SK-N-MC (cell line): ENCODE measurements around the gene ANXA2R.
A peak's percentile ranks its signal among the peaks of the same experiment; 100 is the strongest.
"Not testable (repeated sequence)": the region's sequence is repeated elsewhere in the genome, so short reads cannot be mapped to it uniquely, and the experiment has no call there.

Experiments used
- DNase-seq: peaks from one replicate; pipeline ENCODE4 v3.0.0-alpha.2; 2011; ENCODE audit warnings: low read depth, low spot score
- H3K27ac ChIP-seq: fragments of 200-600 bp; sonication (generic); 2 replicates; pipeline ENCODE4 v1.5.1; 2016; ENCODE audit warnings: mixed run types
- H3K36me3 ChIP-seq: fragments of 200-600 bp; sonication (generic); 2 replicates; pipeline ENCODE4 v1.6.1; 2017; ENCODE audit warnings: antibody characterized with exemption, low read length, mixed read lengths; ENCODE audit not compliant: insufficient read depth
- H3K4me3 ChIP-seq: fragments of 200-600 bp; sonication (generic); 2 replicates; pipeline ENCODE4 v1.5.1; 2016
- H3K9ac ChIP-seq: fragments of 200-600 bp; sonication (generic); 2 replicates; pipeline ENCODE4 v1.8.0; 2017; ENCODE audit warnings: mixed run types, mixed read lengths; ENCODE audit not compliant: insufficient read length
- H3K9me3 ChIP-seq: fragments of 200-600 bp; sonication (generic); 2 replicates; pipeline ENCODE4 v1.6.1; 2017; ENCODE audit warnings: low read depth, mild to moderate bottlenecking, antibody characterized with exemption, low read length, moderate library complexity, mixed read lengths
- EZH2 ChIP-seq: fragments of 200-600 bp; sonication (generic); IDR thresholded peaks from one replicate; pipeline ENCODE4 v1.6.1; 2017; ENCODE audit warnings: antibody characterized with exemption
- FOXP2 ChIP-seq: optimal IDR thresholded peaks from 2 replicates; pipeline ENCODE3; 2011; ENCODE audit warnings: mild to moderate bottlenecking, moderate library complexity; ENCODE audit not compliant: insufficient read depth; ENCODE audit errors: extremely low read length, control extremely low read depth
- POLR2AphosphoS5 ChIP-seq: IDR thresholded peaks from 2 replicates; pipeline ENCODE4 v1.6.1; 2012; ENCODE audit warnings: mild to moderate bottlenecking, low read depth, low read length, borderline replicate concordance

Gene ANXA2R

GRCh38 chr5:43063721-43064171 lies 23.6 kb upstream of the ANXA2R start:
- TF ChIP-seq FOXP2 (no peak), EZH2 (no peak), POLR2AphosphoS5 (no peak)
- no peaks in the 10 kb centered on the region for H3K9me3 ChIP-seq
- no peak overlapping the region for H3K9ac ChIP-seq
- no peak for DNase-seq
- H3K27ac ChIP-seq, result 0 out of 2 replicates have a peak overlapping the region, but pooled peaks have one; percentile 38
- H3K4me3 ChIP-seq, result no peak overlapping the region
- no peaks in the 10 kb centered on the region for H3K36me3 ChIP-seq

DNA sequence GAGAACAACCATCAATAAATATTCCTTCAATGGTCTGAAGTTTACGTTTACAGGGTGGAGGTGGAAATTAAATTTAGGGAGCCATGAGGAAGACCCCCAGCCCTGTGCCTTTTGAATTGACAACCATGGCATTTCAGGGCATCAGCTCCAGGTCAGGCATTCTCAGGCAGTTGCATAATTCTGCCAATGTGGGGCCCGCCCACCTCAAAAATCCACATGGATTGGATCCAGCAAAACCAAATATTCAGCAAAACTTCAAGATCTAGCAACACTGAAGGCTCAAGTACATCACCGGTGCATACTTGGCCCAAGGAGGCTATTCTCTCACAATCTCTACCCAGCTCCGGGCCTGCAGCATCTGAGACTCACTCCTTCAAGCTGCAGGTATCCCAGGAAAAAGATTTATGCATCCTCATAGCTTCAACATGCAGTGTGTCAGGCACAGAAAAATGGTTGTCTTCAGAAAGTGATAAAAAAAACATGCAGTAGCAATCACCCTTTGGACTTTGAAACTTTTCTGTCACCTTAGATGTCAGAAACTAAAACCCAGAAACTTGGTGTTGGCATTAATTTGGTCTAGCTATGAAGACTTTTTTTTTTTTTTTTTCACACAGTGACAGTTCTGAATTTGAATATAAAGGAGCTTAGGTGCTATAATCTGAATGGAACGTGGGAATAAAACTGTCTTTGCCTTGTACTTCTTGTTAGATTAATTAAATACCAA lies 21.4 kb upstream of the ANXA2R start:
- no peak for DNase-seq
- H3K9ac ChIP-seq, result no peak overlapping the region
- no peaks in the 10 kb centered on the region for H3K9me3 ChIP-seq
- H3K27ac ChIP-seq, result no peak overlapping the region
- TF ChIP-seq EZH2 (no peak), POLR2AphosphoS5 (no peak), FOXP2 (no peak)
- no peaks in the 10 kb centered on the region for H3K36me3 ChIP-seq
- H3K4me3 ChIP-seq, result no peak overlapping the region

- DNase-seq, H3K27ac ChIP-seq, H3K9me3 ChIP-seq, H3K36me3 ChIP-seq, H3K4me3 ChIP-seq, H3K9ac ChIP-seq: not testable (repeated sequence)
Observed at GRCh38 chr5:43060020-43060419, 19.9 kb upstream of the ANXA2R start.

GRCh38 chr5:43055098-43055497 lies 15.0 kb upstream of the ANXA2R start:
- H3K27ac ChIP-seq, DNase-seq, H3K9ac ChIP-seq, H3K4me3 ChIP-seq, H3K36me3 ChIP-seq, H3K9me3 ChIP-seq: not testable (repeated sequence)

DNA sequence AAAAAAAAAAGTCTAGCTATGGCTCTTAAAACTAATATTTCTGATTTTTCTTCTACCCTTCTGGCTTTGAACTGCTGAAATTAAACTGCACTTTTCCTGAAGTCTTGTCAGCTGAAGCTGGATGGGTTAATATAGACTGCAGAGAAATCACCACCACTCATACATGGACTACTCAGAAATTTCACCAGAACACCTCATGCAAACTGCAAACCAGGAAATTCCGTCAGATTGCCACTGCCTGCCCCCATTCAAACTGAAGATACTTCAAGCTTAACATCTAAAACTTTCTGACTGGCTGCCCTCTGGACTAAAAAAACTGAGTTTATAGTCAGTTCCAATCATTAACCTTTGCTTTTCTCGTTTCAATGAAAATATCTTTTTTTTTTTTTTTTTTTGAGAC lies 11.6 kb upstream of the ANXA2R start:
- Histone ChIP-seq H3K4me3 (no peak overlapping the region), H3K36me3 (no peaks in the 10 kb centered on the region), H3K27ac (no peak overlapping the region), H3K9me3 (no peaks in the 10 kb centered on the region), H3K9ac (no peak overlapping the region)
- TF ChIP-seq FOXP2 (no peak), EZH2 (no peak), POLR2AphosphoS5 (no peak)
- DNase-seq, result no peak

DNA sequence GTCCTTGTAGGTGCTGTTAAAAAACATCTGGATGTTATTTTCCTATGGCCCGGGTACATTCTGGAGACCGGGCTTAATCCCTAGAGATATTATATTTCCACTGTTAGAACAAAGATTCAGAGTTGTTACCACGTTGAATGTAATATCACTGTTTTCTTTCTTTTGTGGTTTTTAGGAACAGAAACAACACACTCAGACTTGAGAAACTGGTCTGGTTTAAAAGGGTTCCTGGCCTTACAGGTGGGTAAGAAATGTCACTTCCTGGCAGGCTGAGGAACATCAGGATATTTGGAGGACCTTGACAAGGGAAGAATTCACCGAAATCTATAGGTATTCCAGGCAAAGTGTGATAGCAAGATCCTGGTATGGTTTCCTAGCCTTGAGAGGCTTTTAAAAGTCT lies 10.3 kb upstream of the ANXA2R start:
- H3K36me3 ChIP-seq, result no peaks in the 10 kb centered on the region
- DNase-seq, result no peak
- no peaks in the 10 kb centered on the region for H3K9me3 ChIP-seq
- TF ChIP-seq EZH2 (no peak), FOXP2 (no peak), POLR2AphosphoS5 (no peak)
- no peak overlapping the region for H3K9ac ChIP-seq
- H3K27ac ChIP-seq, result no peak overlapping the region
- no peak overlapping the region for H3K4me3 ChIP-seq

- Histone ChIP-seq H3K36me3 (no peaks in the 10 kb centered on the region), H3K9me3 (no peaks in the 10 kb centered on the region), H3K4me3 (no peak overlapping the region), H3K9ac (no peak overlapping the region), H3K27ac (no peak overlapping the region)
- TF ChIP-seq POLR2AphosphoS5 (no peak), FOXP2 (no peak), EZH2 (no peak)
- DNase-seq, result no peak
Observed at GRCh38 chr5:43049236-43049635, 9.1 kb upstream of the ANXA2R start.

GRCh38 chr5:43046474-43046873 lies 6.4 kb upstream of the ANXA2R start:
- TF ChIP-seq POLR2AphosphoS5 (no peak), FOXP2 (no peak)
- H3K4me3 ChIP-seq, result no peak overlapping the region
- H3K9ac ChIP-seq, result no peak overlapping the region
- no peak overlapping the region for H3K27ac ChIP-seq
- no peaks in the 10 kb centered on the region for H3K36me3 ChIP-seq
- no peaks in the 10 kb centered on the region for H3K9me3 ChIP-seq
- DNase-seq, result no peak

GRCh38 chr5:43045236-43045635 lies 5.1 kb upstream of the ANXA2R start:
- H3K36me3 ChIP-seq, result no peaks in the 10 kb centered on the region
- H3K27ac ChIP-seq, result no peak overlapping the region
- TF ChIP-seq EZH2, result no peak
- no peak for TF ChIP-seq POLR2AphosphoS5
- no peak for TF ChIP-seq FOXP2
- H3K9ac ChIP-seq, result no peak overlapping the region
- no peaks in the 10 kb centered on the region for H3K9me3 ChIP-seq
- DNase-seq, result no peak
- no peak overlapping the region for H3K4me3 ChIP-seq
